Measurements from ENCODE around the gene ADAMTSL1. TPM values are rescaled to one million over a fixed set of nuclear protein-coding genes. Genes with fewer than 3 reads are reported as not detected.

ADAMTSL1 gene
- total RNA-seq, 1 experiment from 2014 or later, result 1.2 TPM

DNA sequence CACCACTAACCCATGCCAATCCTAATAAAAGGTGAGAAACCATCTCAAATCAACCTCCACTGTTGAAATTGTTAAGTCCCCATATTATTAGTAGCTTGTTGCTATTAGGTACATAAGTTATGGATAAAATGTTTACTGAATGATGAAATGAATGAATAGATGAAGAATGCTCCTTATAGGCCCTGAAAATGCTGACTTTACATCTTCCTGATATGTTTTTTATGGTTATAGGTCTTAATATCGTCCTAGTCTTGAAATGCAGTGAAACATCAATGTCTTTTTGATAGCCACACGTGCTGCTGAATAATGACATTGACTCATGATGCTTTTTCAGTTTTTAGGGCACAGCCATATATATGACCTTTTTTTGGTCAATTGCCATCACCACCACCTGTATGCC lies 281.3 kb downstream of the ADAMTSL1 start:
- Mint-ChIP-seq H3K9me3 (no peaks in the 10 kb centered on the region), H3K36me3 (ENCODE audit: insufficient read depth in 1 of 3, low read depth in 3 of 3) (no peaks in the 10 kb centered on the region), H3K27ac (no peak overlapping the region), H3K4me3 (no peak overlapping the region), H3K27me3 (ENCODE audit: low read depth) (no peaks in the 10 kb centered on the region), H3K4me1 (peaks cover 3 to 4% of the 10 kb centered on the region in 2 experiments; a peak in 2 of 4 replicates)
- DNase-seq, result no peak
- Histone ChIP-seq H2BK20ac (ENCODE audit: low read depth, low read length, poor library complexity, severe bottlenecking) (no peak overlapping the region), H3K4ac (ENCODE audit: low read depth, low read length) (no peak overlapping the region), H2BK15ac (ENCODE audit: low read depth, low read length) (no peak overlapping the region), H4K5ac (ENCODE audit: insufficient read length, low read depth, low read length) (no peak overlapping the region), H3K79me2 (ENCODE audit: insufficient read depth, low read length) (no peaks in the 10 kb centered on the region), H2BK5ac (ENCODE audit: insufficient read length, low read length) (no peak overlapping the region), H3K4me2 (ENCODE audit: insufficient read depth, insufficient read length, low read length) (no peak overlapping the region), H3K27ac (ENCODE audit: insufficient read length, low read depth, low read length) (no peak overlapping the region), H3K4me1 (ENCODE audit: insufficient read depth, low read length) (no peaks in the 10 kb centered on the region), H4K8ac (replicated peaks; ENCODE audit: insufficient read length, low read depth, low read length) (no peak overlapping the region), H2AK5ac (ENCODE audit: insufficient read length, low read length) (no peak overlapping the region), H3K27me3 (ENCODE audit: insufficient read depth, low read length) (no peaks in the 10 kb centered on the region), H3K79me1 (ENCODE audit: insufficient read depth, low read depth, low read length, poor library complexity, severe bottlenecking) (no peaks in the 10 kb centered on the region), H4K91ac (ENCODE audit: insufficient read length, low read depth, low read length) (no peak overlapping the region), H3K23ac (ENCODE audit: insufficient read length, low read depth, low read length) (no peak overlapping the region), H3K9me3 (ENCODE audit: control insufficient read depth, low read depth, low read length) (no peaks in the 10 kb centered on the region), H4K20me1 (ENCODE audit: control insufficient read depth, insufficient read depth, insufficient read length) (no peaks in the 10 kb centered on the region), H2BK120ac (ENCODE audit: low read depth, low read length, poor library complexity, severe bottlenecking) (no peak overlapping the region), H3K18ac (ENCODE audit: insufficient read length, low read depth, low read length) (no peak overlapping the region), H3K56ac (ENCODE audit: insufficient read length, low read depth, low read length) (no peak overlapping the region), H3K14ac (ENCODE audit: insufficient read depth, low read length) (no peak overlapping the region), H3K9ac (ENCODE audit: extremely low read depth, insufficient read length, low read length) (no peak overlapping the region), H3T11ph (ENCODE audit: low read length) (no peak overlapping the region), H3K23me2 (ENCODE audit: insufficient read length, low read depth, low read length, poor library complexity, severe bottlenecking) (no peaks in the 10 kb centered on the region), H2BK12ac (ENCODE audit: insufficient read length, low read depth, low read length) (no peak overlapping the region), H2AFZ (ENCODE audit: low read length) (no peak overlapping the region)
- TF ChIP-seq, protein P1, sequence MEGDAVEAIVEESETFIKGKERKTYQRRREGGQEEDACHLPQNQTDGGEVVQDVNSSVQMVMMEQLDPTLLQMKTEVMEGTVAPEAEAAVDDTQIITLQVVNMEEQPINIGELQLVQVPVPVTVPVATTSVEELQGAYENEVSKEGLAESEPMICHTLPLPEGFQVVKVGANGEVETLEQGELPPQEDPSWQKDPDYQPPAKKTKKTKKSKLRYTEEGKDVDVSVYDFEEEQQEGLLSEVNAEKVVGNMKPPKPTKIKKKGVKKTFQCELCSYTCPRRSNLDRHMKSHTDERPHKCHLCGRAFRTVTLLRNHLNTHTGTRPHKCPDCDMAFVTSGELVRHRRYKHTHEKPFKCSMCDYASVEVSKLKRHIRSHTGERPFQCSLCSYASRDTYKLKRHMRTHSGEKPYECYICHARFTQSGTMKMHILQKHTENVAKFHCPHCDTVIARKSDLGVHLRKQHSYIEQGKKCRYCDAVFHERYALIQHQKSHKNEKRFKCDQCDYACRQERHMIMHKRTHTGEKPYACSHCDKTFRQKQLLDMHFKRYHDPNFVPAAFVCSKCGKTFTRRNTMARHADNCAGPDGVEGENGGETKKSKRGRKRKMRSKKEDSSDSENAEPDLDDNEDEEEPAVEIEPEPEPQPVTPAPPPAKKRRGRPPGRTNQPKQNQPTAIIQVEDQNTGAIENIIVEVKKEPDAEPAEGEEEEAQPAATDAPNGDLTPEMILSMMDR (conservative IDR thresholded peaks at IDR 0.05), result no peak
- WGBS (ENCODE audit: extremely low coverage, insufficient read length, low lambda C conversion rate), result no CpG with 5 or more reads among the region's 2 CpGs

Data from H9 (cell line).